Measurements from ENCODE around the gene KMT2C. TPM values are rescaled to one million over a fixed set of nuclear protein-coding genes. Genes with fewer than 3 reads are reported as not detected.
A peak's percentile ranks its signal among the peaks of the same experiment; 100 is the strongest.

The KMT2C gene
- total RNA-seq, result 100 to 1,000 TPM; 159 to 177 (median 167) TPM
- total RNA-seq (2013), result 120 TPM

DNA sequence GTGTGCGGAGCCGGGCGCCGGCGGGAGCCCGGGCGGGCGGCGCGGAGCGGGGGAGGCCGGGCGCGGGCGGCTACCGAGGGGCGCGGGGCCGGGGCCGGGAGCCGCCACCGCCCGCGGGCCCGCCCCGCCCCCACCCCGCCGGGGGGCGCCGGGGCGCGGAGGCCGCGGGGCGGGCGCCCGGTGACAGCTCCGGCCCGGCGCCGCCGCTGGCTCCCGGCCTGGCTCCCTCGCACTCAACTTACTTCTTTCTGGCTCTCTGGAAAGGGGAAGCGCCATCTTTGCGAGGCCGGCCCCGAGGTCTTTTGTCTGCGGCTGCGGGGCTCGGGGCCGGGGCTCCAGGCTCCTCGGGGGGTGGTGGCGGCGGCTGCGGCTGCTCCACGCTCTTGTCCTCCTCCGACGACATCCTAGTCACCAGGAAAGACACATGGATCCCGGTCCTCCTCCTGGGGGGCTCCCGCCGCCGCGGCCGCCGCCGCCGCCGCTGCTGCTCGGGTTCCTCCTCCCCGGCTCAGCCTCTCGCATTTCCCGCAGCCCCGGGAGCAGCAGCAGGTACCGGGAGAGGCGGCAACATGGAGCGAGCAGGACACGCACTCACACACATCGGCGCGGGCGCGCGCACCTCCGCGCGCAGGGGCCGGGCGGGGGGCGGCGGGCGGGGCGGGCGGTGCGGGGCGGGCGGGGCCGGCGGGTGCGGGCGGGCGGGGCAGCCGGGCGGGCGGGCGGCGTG lies at the start of gene KMT2C:
Gene KMT2C, minus strand, starts transcription at position 620 of the 727 bp plus-strand sequence. Its CDS starts 217 bp downstream, at position 403.
- H3K9me3 ChIP-seq (ENCODE audit: control insufficient read depth, insufficient read depth, low read length), result no peaks in the 10 kb centered on the region
- peak within 1 kb of the TSS; percentile 66 for H3K4me3 ChIP-seq (ENCODE audit: low read length)
- H3K27ac ChIP-seq (ENCODE audit: low read length), result peak within 1 kb of the TSS; percentile 91
- Mint-ChIP-seq H3K4me1 (peaks cover 29 to 32% of the 10 kb centered on the region in 2 donors), H3K9me3 (no peaks in the 10 kb centered on the region), H3K27me3 (ENCODE audit: low read depth in 2 of 2) (no peaks in the 10 kb centered on the region), H3K27ac (peak within 1 kb of the TSS; percentile 89 to 90), H3K36me3 (no peaks in the 10 kb centered on the region), H3K4me3 (peak within 1 kb of the TSS; percentile 93)
- DNase-seq (peak; percentile 53 to 76), ATAC-seq (peak; percentile 11 to 41 (median 18))
- H3K4me1 ChIP-seq (ENCODE audit: control insufficient read depth, insufficient read depth, low read length), result peaks cover 5% of the 10 kb centered on the region
- WGBS (ENCODE audit: insufficient coverage), result under 1% methylated on average over 107 of the region's 107 CpGs
- no peaks in the 10 kb centered on the region for H3K36me3 ChIP-seq (ENCODE audit: control insufficient read depth, insufficient read depth, low read length)
- intact Hi-C loops (cut with micrococcal nuclease), result loop anchor here (1.0 to 2.0 kb wide), 2 partner anchors 28 to 99 kb away; no protein-coding TSS in a partner anchor
- TF ChIP-seq, protein P1, sequence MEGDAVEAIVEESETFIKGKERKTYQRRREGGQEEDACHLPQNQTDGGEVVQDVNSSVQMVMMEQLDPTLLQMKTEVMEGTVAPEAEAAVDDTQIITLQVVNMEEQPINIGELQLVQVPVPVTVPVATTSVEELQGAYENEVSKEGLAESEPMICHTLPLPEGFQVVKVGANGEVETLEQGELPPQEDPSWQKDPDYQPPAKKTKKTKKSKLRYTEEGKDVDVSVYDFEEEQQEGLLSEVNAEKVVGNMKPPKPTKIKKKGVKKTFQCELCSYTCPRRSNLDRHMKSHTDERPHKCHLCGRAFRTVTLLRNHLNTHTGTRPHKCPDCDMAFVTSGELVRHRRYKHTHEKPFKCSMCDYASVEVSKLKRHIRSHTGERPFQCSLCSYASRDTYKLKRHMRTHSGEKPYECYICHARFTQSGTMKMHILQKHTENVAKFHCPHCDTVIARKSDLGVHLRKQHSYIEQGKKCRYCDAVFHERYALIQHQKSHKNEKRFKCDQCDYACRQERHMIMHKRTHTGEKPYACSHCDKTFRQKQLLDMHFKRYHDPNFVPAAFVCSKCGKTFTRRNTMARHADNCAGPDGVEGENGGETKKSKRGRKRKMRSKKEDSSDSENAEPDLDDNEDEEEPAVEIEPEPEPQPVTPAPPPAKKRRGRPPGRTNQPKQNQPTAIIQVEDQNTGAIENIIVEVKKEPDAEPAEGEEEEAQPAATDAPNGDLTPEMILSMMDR (IDR thresholded peaks at IDR 0.05), result no peak
- H3K27me3 ChIP-seq (ENCODE audit: control insufficient read depth, insufficient read depth, low read length), result no peaks in the 10 kb centered on the region

DNA sequence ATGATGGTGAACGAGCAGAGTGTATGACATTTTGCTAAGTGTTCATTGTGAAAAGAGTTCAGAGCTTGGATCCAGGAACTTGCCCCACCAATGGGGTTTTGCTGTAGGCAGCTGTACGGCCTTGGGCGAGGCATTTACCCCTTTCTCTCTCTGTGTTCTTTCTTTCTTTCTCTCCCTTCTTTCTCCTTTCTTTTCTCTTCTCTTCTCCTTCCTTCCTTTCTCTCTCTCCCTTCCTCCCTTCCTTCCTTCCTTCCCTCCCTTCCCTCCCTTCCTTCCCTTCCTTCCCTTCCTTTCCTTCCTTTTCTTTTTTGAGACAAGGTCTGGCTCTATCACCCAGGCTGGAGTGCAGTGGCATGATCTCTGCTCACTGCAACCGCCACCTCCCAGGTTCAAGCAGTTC lies 45.3 kb upstream of the KMT2C start:
- no peaks in the 10 kb centered on the region for H3K9me3 Mint-ChIP-seq
- no peaks in the 10 kb centered on the region for H3K36me3 Mint-ChIP-seq
- H3K27ac ChIP-seq (ENCODE audit: low read length), result no peak overlapping the region
- TF ChIP-seq, protein P1 (IDR thresholded peaks at IDR 0.05), result no peak
- no peak for ATAC-seq
- no peak for DNase-seq
- H3K4me3 ChIP-seq (ENCODE audit: low read length), result no peak overlapping the region
- H3K27me3 ChIP-seq (ENCODE audit: control insufficient read depth, insufficient read depth, low read length), result no peaks in the 10 kb centered on the region
- no peaks in the 10 kb centered on the region for H3K4me1 ChIP-seq (ENCODE audit: control insufficient read depth, insufficient read depth, low read length)
- WGBS (ENCODE audit: insufficient coverage), result 93% methylated on average over 4 of the region's 4 CpGs
- H3K27ac Mint-ChIP-seq, result no peak overlapping the region
- no peaks in the 10 kb centered on the region for H3K27me3 Mint-ChIP-seq (ENCODE audit: low read depth in 2 of 2)
- H3K9me3 ChIP-seq (ENCODE audit: control insufficient read depth, insufficient read depth, low read length), result no peaks in the 10 kb centered on the region
- H3K4me3 Mint-ChIP-seq, result no peak overlapping the region
- intact Hi-C loops (cut with micrococcal nuclease), result no loop called here
- no peaks in the 10 kb centered on the region for H3K36me3 ChIP-seq (ENCODE audit: control insufficient read depth, insufficient read depth, low read length)
- H3K4me1 Mint-ChIP-seq, result no peaks in the 10 kb centered on the region

- Histone ChIP-seq H3K4me3 (ENCODE audit: low read length) (no peak overlapping the region), H3K4me1 (ENCODE audit: control insufficient read depth, insufficient read depth, low read length) (no peaks in the 10 kb centered on the region), H3K27ac (ENCODE audit: low read length) (no peak overlapping the region), H3K36me3 (ENCODE audit: control insufficient read depth, insufficient read depth, low read length) (no peaks in the 10 kb centered on the region), H3K9me3 (ENCODE audit: control insufficient read depth, insufficient read depth, low read length) (no peaks in the 10 kb centered on the region), H3K27me3 (ENCODE audit: control insufficient read depth, insufficient read depth, low read length) (no peaks in the 10 kb centered on the region)
- Mint-ChIP-seq H3K27ac (no peak overlapping the region), H3K4me1 (no peaks in the 10 kb centered on the region), H3K27me3 (ENCODE audit: low read depth in 2 of 2) (no peaks in the 10 kb centered on the region), H3K4me3 (no peak overlapping the region), H3K36me3 (no peaks in the 10 kb centered on the region), H3K9me3 (no peaks in the 10 kb centered on the region)
- WGBS (ENCODE audit: insufficient coverage), result 96% methylated on average over 4 of the region's 4 CpGs
- ATAC-seq (no peak), DNase-seq (no peak)
- intact Hi-C loops (cut with micrococcal nuclease), result no loop called here
- TF ChIP-seq, protein P1 (IDR thresholded peaks at IDR 0.05), result no peak
Measured at GRCh38 chr7:152480664-152481063, 44.9 kb upstream of the KMT2C start.

Data from natural killer cell (primary cell).